CD4-positive, CD25-positive, alpha-beta regulatory T cell (primary cell): Measurements from ENCODE around the gene DENND5B. TPM values are rescaled to one million over a fixed set of nuclear protein-coding genes. Genes with fewer than 3 reads are reported as not detected.

Source experiments
- ATAC-seq, 2 donors: fragments of 150-1000 bp; cut with Tn5 transposase; one replicate each; pipeline ENCODE4 v1.10.0; 2021; ENCODE audit warnings: low read depth in 2 of 2, moderate number of reproducible peaks in 2 of 2, moderate library complexity in 1 of 2
- DNase-seq, 3 donors: peaks; one replicate each; pipeline versions ENCODE4 v3.0.0 to v3.0.0-alpha.2; 2012 to 2022; ENCODE audit warnings: mixed read lengths in 1 of 3
- H3K27ac ChIP-seq: one replicate; pipeline ENCODE4 v1.7.0; 2013; ENCODE audit warnings: mild to moderate bottlenecking, low read length; ENCODE audit not compliant: insufficient read depth, poor library complexity, severe bottlenecking
- H3K27me3 ChIP-seq: one replicate; pipeline ENCODE4 v1.7.0; 2013; ENCODE audit warnings: low read length; ENCODE audit not compliant: control insufficient read depth, insufficient read depth
- H3K36me3 ChIP-seq: one replicate; pipeline ENCODE4 v1.7.0; 2013; ENCODE audit warnings: mild to moderate bottlenecking, low read length, moderate library complexity; ENCODE audit not compliant: control insufficient read depth, insufficient read depth
- H3K4me1 ChIP-seq: 2 replicates; pipeline ENCODE4 v1.7.0; 2013; ENCODE audit warnings: mild to moderate bottlenecking, low read length; ENCODE audit not compliant: insufficient read depth, control insufficient read depth, poor library complexity, severe bottlenecking
- H3K4me3 ChIP-seq: one replicate; pipeline ENCODE4 v1.7.0; 2013; ENCODE audit warnings: low read depth, mild to moderate bottlenecking, low read length, moderate library complexity
- H3K9me3 ChIP-seq, 2 experiments: 1 replicate in 1 of 2; 2 replicates in 1 of 2; pipeline ENCODE4 v1.7.0; 2013; ENCODE audit warnings: low read length in 2 of 2, mild to moderate bottlenecking in 1 of 2, moderate library complexity in 1 of 2; ENCODE audit not compliant: control insufficient read depth in 2 of 2
- H3K27ac Mint-ChIP-seq, 3 donors: one replicate each; pipeline ENCODE4 v1.8.0; 2020 to 2022; ENCODE audit warnings: mild to moderate bottlenecking in 3 of 3, mixed read lengths in 3 of 3, moderate library complexity in 2 of 3
- H3K27me3 Mint-ChIP-seq: one replicate; pipeline ENCODE4 v1.8.0; 2022; ENCODE audit warnings: mild to moderate bottlenecking, mixed read lengths
- H3K36me3 Mint-ChIP-seq: one replicate; pipeline ENCODE4 v1.8.0; 2020; ENCODE audit warnings: mixed read lengths
- H3K4me1 Mint-ChIP-seq, 4 donors: one replicate each; pipeline ENCODE4 v1.8.0; 2020 to 2022; ENCODE audit warnings: mixed read lengths in 4 of 4, mild to moderate bottlenecking in 1 of 4
- H3K4me3 Mint-ChIP-seq, 4 donors: one replicate each; pipeline ENCODE4 v1.8.0; 2020 to 2022; ENCODE audit warnings: mild to moderate bottlenecking in 4 of 4, mixed read lengths in 4 of 4, moderate library complexity in 3 of 4
- H3K9me3 Mint-ChIP-seq, 7 donors: one replicate each; pipeline ENCODE4 v1.8.0; 2020 to 2022; ENCODE audit warnings: mixed read lengths in 7 of 7, mild to moderate bottlenecking in 3 of 7, moderate library complexity in 2 of 7
- polyA plus RNA-seq, 4 donors: library from polyadenylated mRNA; unstranded; fragments of 300-500 nt; fragmentation: Illumina TruSeq; gene quantifications; one replicate each; pipeline ENCODE4 v1.2.3, GENCODE V29; 2021
- total RNA-seq: library from RNA; stranded (reverse); gene quantifications from one replicate; pipeline ENCODE4 v1.2.3, GENCODE V29; 2022

The DENND5B gene
- total and polyA plus RNA-seq, 5 donors from 2014 or later: 0.39 to 0.76 TPM; not detected in 3

DNA sequence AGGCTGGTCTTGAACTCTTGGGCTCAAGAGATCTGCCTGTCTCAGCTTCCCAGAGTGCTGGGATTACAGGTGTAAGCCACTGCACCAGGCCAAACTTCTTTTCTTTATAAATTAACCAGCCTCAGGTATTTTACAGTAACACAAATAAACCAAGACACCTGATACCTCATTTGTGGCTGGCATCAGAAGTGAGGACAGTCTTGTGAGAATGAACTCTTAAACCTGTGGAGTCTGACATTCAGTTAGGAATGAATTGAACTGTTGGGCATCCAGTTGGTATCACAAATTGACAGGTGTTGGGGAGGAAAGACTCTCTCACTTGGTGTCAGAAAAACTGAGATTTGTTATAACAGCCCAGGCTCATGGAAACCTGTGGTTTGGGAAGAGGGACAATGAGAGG, 120.5 kb downstream of the DENND5B start:
- no peaks in the 10 kb centered on the region for H3K36me3 ChIP-seq
- H3K9me3 ChIP-seq: no peaks in the 10 kb centered on the region
- ATAC-seq: no peak
- H3K4me1 ChIP-seq: no peaks in the 10 kb centered on the region
- no peak overlapping the region for H3K4me3 ChIP-seq
- Mint-ChIP-seq H3K27me3 (no peaks in the 10 kb centered on the region), H3K9me3 (peaks cover 0 to 2% (median 0%) of the 10 kb centered on the region in 7 donors), H3K27ac (no peak overlapping the region), H3K4me1 (no peaks in the 10 kb centered on the region), H3K4me3 (no peak overlapping the region), H3K36me3 (no peaks in the 10 kb centered on the region)
- DNase-seq: no peak
- H3K27me3 ChIP-seq: no peaks in the 10 kb centered on the region
- no peak overlapping the region for H3K27ac ChIP-seq

DNA sequence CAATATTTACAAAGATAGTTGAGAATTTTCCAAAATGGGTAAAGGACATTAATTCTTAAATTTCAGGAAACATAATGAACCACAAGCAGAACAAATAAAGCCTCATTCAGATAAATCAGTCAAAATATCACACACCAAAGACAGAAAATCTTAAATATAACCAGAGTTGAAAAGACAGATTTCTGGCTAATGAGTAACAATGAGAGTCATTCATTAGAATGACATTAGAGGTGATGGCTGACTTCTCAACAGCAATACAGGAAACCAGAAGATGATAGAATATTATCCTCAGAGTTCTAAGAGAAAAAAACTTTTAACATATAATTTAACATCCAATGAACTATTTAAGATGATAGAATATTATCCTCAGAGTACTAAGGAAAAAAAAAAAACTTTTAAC, 124.2 kb downstream of the DENND5B start:
- Histone ChIP-seq H3K4me3 (no peak overlapping the region), H3K27ac (no peak overlapping the region), H3K9me3 (no peaks in the 10 kb centered on the region), H3K27me3 (no peaks in the 10 kb centered on the region), H3K4me1 (no peaks in the 10 kb centered on the region), H3K36me3 (no peaks in the 10 kb centered on the region)
- Mint-ChIP-seq H3K27me3 (peaks cover 4% of the 10 kb centered on the region), H3K36me3 (no peaks in the 10 kb centered on the region), H3K4me1 (no peaks in the 10 kb centered on the region), H3K27ac (no peak overlapping the region), H3K9me3 (peaks cover 0 to 2% (median 0%) of the 10 kb centered on the region in 7 donors), H3K4me3 (no peak overlapping the region)
- DNase-seq: no peak
- ATAC-seq: no peak

DNA sequence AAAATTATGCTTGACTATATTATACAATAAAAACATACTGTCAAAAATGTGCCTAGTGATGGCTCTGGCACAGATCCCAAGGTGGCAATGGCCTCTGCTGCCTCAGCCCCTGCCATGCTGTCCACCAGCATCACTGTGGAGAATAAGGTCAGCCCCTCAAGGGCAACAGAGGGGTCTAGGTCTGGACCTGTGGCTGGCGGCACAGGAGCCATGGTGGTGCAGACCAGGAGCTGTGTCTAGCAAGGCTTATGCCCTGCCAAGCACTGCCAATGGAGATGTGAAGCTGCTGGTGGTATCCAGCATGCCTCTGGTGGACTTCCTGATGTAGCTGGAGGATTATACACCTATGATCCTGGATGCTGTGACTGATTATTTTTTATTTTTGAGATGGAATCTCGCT, 125.9 kb downstream of the DENND5B start:
- H3K27me3 ChIP-seq: no peaks in the 10 kb centered on the region
- Mint-ChIP-seq H3K27me3 (peaks cover 11% of the 10 kb centered on the region), H3K4me3 (no peak overlapping the region), H3K9me3 (peaks cover 0 to 2% (median 0%) of the 10 kb centered on the region in 7 donors), H3K36me3 (no peaks in the 10 kb centered on the region), H3K27ac (no peak overlapping the region), H3K4me1 (no peaks in the 10 kb centered on the region)
- no peak for ATAC-seq
- H3K27ac ChIP-seq: no peak overlapping the region
- H3K4me1 ChIP-seq: no peaks in the 10 kb centered on the region
- DNase-seq: no peak
- H3K9me3 ChIP-seq: no peaks in the 10 kb centered on the region
- no peak overlapping the region for H3K4me3 ChIP-seq
- H3K36me3 ChIP-seq: no peaks in the 10 kb centered on the region

GRCh38 chr12:31460024-31460423, 130.9 kb downstream of the DENND5B start:
- Histone ChIP-seq H3K36me3 (no peaks in the 10 kb centered on the region), H3K9me3 (no peaks in the 10 kb centered on the region), H3K27ac (no peak overlapping the region), H3K4me1 (no peaks in the 10 kb centered on the region), H3K27me3 (no peaks in the 10 kb centered on the region), H3K4me3 (no peak overlapping the region)
- Mint-ChIP-seq H3K4me1 (no peaks in the 10 kb centered on the region), H3K9me3 (no peaks in the 10 kb centered on the region), H3K36me3 (no peaks in the 10 kb centered on the region), H3K27ac (no peak overlapping the region), H3K27me3 (peaks cover 11% of the 10 kb centered on the region), H3K4me3 (no peak overlapping the region)
- DNase-seq (no peak), ATAC-seq (no peak)

GRCh38 chr12:31456562-31456961, 134.4 kb downstream of the DENND5B start:
- DNase-seq (no peak), ATAC-seq (no peak)
- H3K9me3 ChIP-seq: no peaks in the 10 kb centered on the region
- H3K4me1 ChIP-seq: no peaks in the 10 kb centered on the region
- H3K36me3 Mint-ChIP-seq: no peaks in the 10 kb centered on the region
- no peak overlapping the region for H3K27ac ChIP-seq
- H3K4me3 Mint-ChIP-seq: no peak overlapping the region
- no peak overlapping the region for H3K27ac Mint-ChIP-seq
- no peaks in the 10 kb centered on the region for H3K9me3 Mint-ChIP-seq
- H3K4me1 Mint-ChIP-seq: no peaks in the 10 kb centered on the region
- H3K27me3 ChIP-seq: no peaks in the 10 kb centered on the region
- H3K36me3 ChIP-seq: no peaks in the 10 kb centered on the region
- H3K27me3 Mint-ChIP-seq: peaks cover 7% of the 10 kb centered on the region
- no peak overlapping the region for H3K4me3 ChIP-seq

- Histone ChIP-seq H3K27ac (no peak overlapping the region), H3K27me3 (no peaks in the 10 kb centered on the region), H3K4me3 (no peak overlapping the region), H3K36me3 (no peaks in the 10 kb centered on the region), H3K9me3 (no peaks in the 10 kb centered on the region), H3K4me1 (no peaks in the 10 kb centered on the region)
- H3K27me3 Mint-ChIP-seq: peaks cover 6% of the 10 kb centered on the region
- no peak overlapping the region for H3K27ac Mint-ChIP-seq
- no peak for DNase-seq
- H3K4me1 Mint-ChIP-seq: no peaks in the 10 kb centered on the region
- no peak for ATAC-seq
- H3K36me3 Mint-ChIP-seq: no peaks in the 10 kb centered on the region
- H3K9me3 Mint-ChIP-seq: no peaks in the 10 kb centered on the region
- H3K4me3 Mint-ChIP-seq: no peak overlapping the region
Measured at GRCh38 chr12:31444736-31445135, 146.2 kb downstream of the DENND5B start.

GRCh38 chr12:31440586-31440985, 150.3 kb downstream of the DENND5B start:
- Histone ChIP-seq H3K27me3 (no peaks in the 10 kb centered on the region), H3K27ac (no peak overlapping the region), H3K9me3 (no peaks in the 10 kb centered on the region), H3K4me1 (no peaks in the 10 kb centered on the region), H3K4me3 (no peak overlapping the region), H3K36me3 (no peaks in the 10 kb centered on the region)
- DNase-seq (no peak), ATAC-seq (no peak)
- Mint-ChIP-seq H3K4me3 (no peak overlapping the region), H3K4me1 (no peaks in the 10 kb centered on the region), H3K27ac (no peak overlapping the region), H3K9me3 (peaks cover 0 to 2% (median 0%) of the 10 kb centered on the region in 7 donors), H3K36me3 (no peaks in the 10 kb centered on the region), H3K27me3 (peaks cover 10% of the 10 kb centered on the region)

DNA sequence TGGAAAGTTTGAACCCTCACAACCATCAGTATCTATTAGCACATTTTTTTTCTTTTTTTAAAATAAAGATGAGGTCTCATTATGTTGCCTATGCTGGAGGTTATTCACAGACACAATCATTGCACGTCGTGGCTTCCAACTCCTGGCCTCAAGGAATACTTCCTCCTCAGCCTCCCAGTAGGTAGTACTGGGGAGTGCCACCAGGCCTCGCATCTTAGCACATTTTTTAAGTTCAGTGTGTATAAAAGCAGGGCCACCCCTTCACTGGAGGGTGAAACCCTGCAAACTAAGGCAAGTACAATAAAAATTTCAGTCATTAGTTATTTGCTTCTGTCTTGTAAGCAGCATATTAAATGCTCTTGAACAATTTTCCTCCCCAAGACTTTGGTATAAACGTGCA, 150.8 kb downstream of the DENND5B start:
- ATAC-seq (no peak), DNase-seq (no peak)
- Histone ChIP-seq H3K27me3 (no peaks in the 10 kb centered on the region), H3K9me3 (no peaks in the 10 kb centered on the region), H3K36me3 (no peaks in the 10 kb centered on the region), H3K4me1 (no peaks in the 10 kb centered on the region), H3K27ac (no peak overlapping the region), H3K4me3 (no peak overlapping the region)
- Mint-ChIP-seq H3K27me3 (peaks cover 10% of the 10 kb centered on the region), H3K4me3 (no peak overlapping the region), H3K27ac (no peak overlapping the region), H3K36me3 (no peaks in the 10 kb centered on the region), H3K9me3 (peaks cover 0 to 2% (median 0%) of the 10 kb centered on the region in 7 donors), H3K4me1 (no peaks in the 10 kb centered on the region)
